GM19035 (cell line): ENCODE results near the gene MTMR3.

Source experiments
- ATAC-seq: cut with Tn5 transposase; IDR thresholded peaks from one replicate; pipeline ENCODE4 v1.9.1; 2021; ENCODE audit not compliant: unreplicated experiment

The MTMR3 gene

GRCh38 chr22:29867851-29868250 lies 15.1 kb upstream of the MTMR3 start:
- ATAC-seq: no peak

GRCh38 chr22:29870574-29870973 lies 12.4 kb upstream of the MTMR3 start:
- no peak for ATAC-seq

- ATAC-seq: no peak
Measured at GRCh38 chr22:29871684-29872083, 11.3 kb upstream of the MTMR3 start.

GRCh38 chr22:29872144-29872893 lies 10.7 kb upstream of the MTMR3 start:
- ATAC-seq: no peak

GRCh38 chr22:29872989-29873388 lies 10.0 kb upstream of the MTMR3 start:
- ATAC-seq: no peak

- ATAC-seq: no peak
Measured at GRCh38 chr22:29873943-29874342, 9.0 kb upstream of the MTMR3 start.

GRCh38 chr22:29877620-29878019 lies 5.4 kb upstream of the MTMR3 start:
- no peak for ATAC-seq

- ATAC-seq: no peak
Measured at GRCh38 chr22:29879753-29880152, 3.2 kb upstream of the MTMR3 start.

GRCh38 chr22:29882716-29883044 lies 294 bp upstream of the MTMR3 start:
- ATAC-seq: no peak

GRCh38 chr22:29883775-29884097 lies 762 bp downstream of the MTMR3 start:
- peak; percentile 11 for ATAC-seq

GRCh38 chr22:29885610-29886009 lies 2.6 kb downstream of the MTMR3 start:
- no peak for ATAC-seq

- ATAC-seq: no peak
Measured at GRCh38 chr22:29886596-29886995, 3.6 kb downstream of the MTMR3 start.

GRCh38 chr22:29887358-29887757 lies 4.4 kb downstream of the MTMR3 start:
- ATAC-seq: no peak

GRCh38 chr22:29890760-29891159 lies 7.8 kb downstream of the MTMR3 start:
- no peak for ATAC-seq

GRCh38 chr22:29892315-29893156 lies 9.6 kb downstream of the MTMR3 start:
- no peak for ATAC-seq

- ATAC-seq: no peak
Measured at GRCh38 chr22:29901354-29901753, 18.4 kb downstream of the MTMR3 start.

- no peak for ATAC-seq
Measured at GRCh38 chr22:29903371-29903770, 20.4 kb downstream of the MTMR3 start.

GRCh38 chr22:29904020-29904419 lies 21.0 kb downstream of the MTMR3 start:
- ATAC-seq: no peak

- no peak for ATAC-seq
Measured at GRCh38 chr22:29907753-29908515, 25.0 kb downstream of the MTMR3 start.

- no peak for ATAC-seq
Measured at GRCh38 chr22:29912141-29912540, 29.2 kb downstream of the MTMR3 start.

- no peak for ATAC-seq
Measured at GRCh38 chr22:29912605-29913398, 29.8 kb downstream of the MTMR3 start.
